Trophoblast cell (in vitro differentiated cells and primary cell): ENCODE data around the gene DNASE1L1.

Experiments
- DNase-seq, 2 donors: peaks; one replicate each; pipeline ENCODE4 v3.0.0-alpha.2; 2016
- H2AFZ ChIP-seq: 2 replicates; pipeline ENCODE4 v1.6.1; 2013; ENCODE audit warnings: low read length, moderate library complexity, mild to moderate bottlenecking; ENCODE audit not compliant: insufficient read depth, poor library complexity
- H2AK5ac ChIP-seq: 2 replicates; pipeline ENCODE4 v1.6.1; 2013; ENCODE audit warnings: mild to moderate bottlenecking, low read length
- H2BK120ac ChIP-seq: 2 replicates; pipeline ENCODE4 v1.6.1; 2013; ENCODE audit warnings: low read length, mild to moderate bottlenecking, moderate library complexity; ENCODE audit not compliant: insufficient read depth, poor library complexity
- H2BK12ac ChIP-seq: 2 replicates; pipeline ENCODE4 v1.6.1; 2013; ENCODE audit warnings: mild to moderate bottlenecking, low read length, moderate library complexity
- H2BK5ac ChIP-seq: 2 replicates; pipeline ENCODE4 v1.6.1; 2013; ENCODE audit warnings: low read length, low read depth, moderate library complexity, mild to moderate bottlenecking; ENCODE audit not compliant: poor library complexity
- H3K14ac ChIP-seq: 2 replicates; pipeline ENCODE4 v1.6.1; 2013; ENCODE audit warnings: mild to moderate bottlenecking, low read length
- H3K18ac ChIP-seq: 2 replicates; pipeline ENCODE4 v1.6.1; 2013; ENCODE audit warnings: mild to moderate bottlenecking, low read length
- H3K23ac ChIP-seq: 2 replicates; pipeline ENCODE4 v1.6.1; 2013; ENCODE audit warnings: low read length
- H3K27ac ChIP-seq: 2 replicates; pipeline ENCODE4 v1.5.1; 2013; ENCODE audit warnings: low read depth, mild to moderate bottlenecking, inconsistent platforms, low read length, moderate library complexity
- H3K27me3 ChIP-seq: 2 replicates; pipeline ENCODE4 v1.6.1; 2013; ENCODE audit warnings: inconsistent platforms, mild to moderate bottlenecking, low read length, moderate library complexity; ENCODE audit not compliant: insufficient read depth
- H3K36me3 ChIP-seq, 2 experiments: 1 replicate in 1 of 2; 2 replicates in 1 of 2; pipeline ENCODE4 v1.6.1; 2013; ENCODE audit warnings: low read length in 2 of 2, mild to moderate bottlenecking in 2 of 2, moderate library complexity in 1 of 2; ENCODE audit not compliant: insufficient read depth in 2 of 2, control insufficient read depth in 1 of 2
- H3K4ac ChIP-seq: 2 replicates; pipeline ENCODE4 v1.6.1; 2013; ENCODE audit warnings: low read depth, mild to moderate bottlenecking, low read length, moderate library complexity
- H3K4me1 ChIP-seq, 2 experiments: 1 replicate in 1 of 2; 2 replicates in 1 of 2; pipeline ENCODE4 v1.6.1; 2013; ENCODE audit warnings: low read length in 2 of 2, mild to moderate bottlenecking in 2 of 2, moderate library complexity in 1 of 2; ENCODE audit not compliant: insufficient read depth in 2 of 2, control insufficient read depth in 1 of 2
- H3K4me2 ChIP-seq: 2 replicates; pipeline ENCODE4 v1.6.1; 2013; ENCODE audit warnings: inconsistent platforms, mild to moderate bottlenecking, low read length, moderate library complexity
- H3K4me3 ChIP-seq: 2 replicates; pipeline ENCODE4 v1.5.1; 2013; ENCODE audit warnings: mild to moderate bottlenecking, low read depth, low read length, inconsistent platforms
- H3K79me1 ChIP-seq: one replicate; pipeline ENCODE4 v1.6.1; 2013; ENCODE audit warnings: low read length
- H3K79me2 ChIP-seq: 2 replicates; pipeline ENCODE4 v1.6.1; 2013; ENCODE audit warnings: low read length, mild to moderate bottlenecking; ENCODE audit not compliant: control insufficient read depth, insufficient read depth, poor library complexity
- H3K9ac ChIP-seq: 2 replicates; pipeline ENCODE4 v1.6.1; 2013; ENCODE audit warnings: mild to moderate bottlenecking, low read length
- H3K9me3 ChIP-seq: 2 replicates; pipeline ENCODE4 v1.6.1; 2013; ENCODE audit warnings: low read depth, mild to moderate bottlenecking, control low read depth, inconsistent platforms, low read length; ENCODE audit not compliant: insufficient read depth
- H4K12ac ChIP-seq: 2 replicates; pipeline ENCODE4 v1.6.1; 2013; ENCODE audit warnings: low read depth, mild to moderate bottlenecking, low read length, moderate library complexity
- H4K8ac ChIP-seq: 2 replicates; pipeline ENCODE4 v1.6.1; 2013; ENCODE audit warnings: low read depth, mild to moderate bottlenecking, low read length, moderate library complexity
- H4K91ac ChIP-seq: one replicate; pipeline ENCODE4 v1.6.1; 2013; ENCODE audit warnings: low read depth, mild to moderate bottlenecking, low read length, moderate library complexity
- WGBS: extraction: QIAGEN DNeasy Blood & Tissue Kit; methylation state at CpG from one replicate; pipeline ENCODE4 v1.1.7; 2013; ENCODE audit warnings: missing lambda C conversion rate; ENCODE audit not compliant: insufficient read length, insufficient coverage; ENCODE audit errors: extremely low coverage; 5-methylcytosine and 5-hydroxymethylcytosine counted together

DNASE1L1 gene

GRCh38 chrX:154411981-154412340 is 2.9 kb upstream of the DNASE1L1 start:
- Histone ChIP-seq H3K27ac (peak overlapping the region; percentile 87), H3K18ac (peak overlapping the region; percentile 95), H3K4me1 (peaks cover 9 to 14% of the 10 kb centered on the region in 2 experiments), H3K9ac (peak overlapping the region; percentile 87), H2BK120ac (peak overlapping the region; percentile 86), H3K4me2 (peak overlapping the region; percentile 94), H3K9me3 (no peaks in the 10 kb centered on the region), H3K36me3 (peaks cover 0 to 4% of the 10 kb centered on the region in 2 experiments), H3K14ac (peak overlapping the region; percentile 94), H3K79me1 (peaks cover 9% of the 10 kb centered on the region), H2BK12ac (no peak overlapping the region), H2AFZ (peak overlapping the region; percentile 17), H3K4me3 (peak overlapping the region; percentile 84), H3K27me3 (no peaks in the 10 kb centered on the region), H4K8ac (peak overlapping the region; percentile 99), H3K79me2 (peaks cover 11% of the 10 kb centered on the region), H3K23ac (no peak overlapping the region), H3K4ac (peak overlapping the region; percentile 72), H4K12ac (peak overlapping the region; percentile 92), H2AK5ac (peak overlapping the region; percentile 99), H2BK5ac (peak overlapping the region; percentile 95), H4K91ac (peak overlapping the region; percentile 90)
- WGBS = no CpG with 5 or more reads among the region's 29 CpGs
- DNase-seq = peak in 1 of 2 donors; percentile 30

- Histone ChIP-seq H3K79me1 (peaks cover 9% of the 10 kb centered on the region), H3K4me2 (peak overlapping the region; percentile 71), H2BK5ac (peak overlapping the region; percentile 78), H3K79me2 (peaks cover 11% of the 10 kb centered on the region), H3K9ac (peak overlapping the region; percentile 75), H3K18ac (peak overlapping the region; percentile 72), H2AK5ac (peak overlapping the region; percentile 69), H2AFZ (no peak overlapping the region), H2BK120ac (peak overlapping the region; percentile 60), H3K4ac (peak overlapping the region; percentile 39), H3K27me3 (no peaks in the 10 kb centered on the region), H3K36me3 (peaks cover 0 to 4% of the 10 kb centered on the region in 2 experiments), H3K23ac (no peak overlapping the region), H2BK12ac (peak overlapping the region; percentile 46), H4K91ac (peak overlapping the region; percentile 85), H3K4me3 (no peak overlapping the region), H4K8ac (peak overlapping the region; percentile 55), H4K12ac (no peak overlapping the region), H3K27ac (peak overlapping the region; percentile 69), H3K9me3 (no peaks in the 10 kb centered on the region), H3K14ac (peak overlapping the region; percentile 75), H3K4me1 (peaks cover 9 to 14% of the 10 kb centered on the region in 2 experiments)
- WGBS = no CpG with 5 or more reads among the region's 10 CpGs
- no peak for DNase-seq
These were observed 314 bp downstream of the DNASE1L1 start for GRCh38 chrX:154408659-154409221.

- no peaks in the 10 kb centered on the region for H3K27me3 ChIP-seq
- no peak overlapping the region for H4K8ac ChIP-seq
- no peak overlapping the region for H3K4ac ChIP-seq
- H3K23ac ChIP-seq = no peak overlapping the region
- H2AFZ ChIP-seq = no peak overlapping the region
- H3K4me3 ChIP-seq = no peak overlapping the region
- H3K36me3 ChIP-seq = peaks cover 17 to 19% of the 10 kb centered on the region in 2 experiments
- no peak overlapping the region for H3K14ac ChIP-seq
- no peak overlapping the region for H2AK5ac ChIP-seq
- peaks cover 4% of the 10 kb centered on the region for H3K79me1 ChIP-seq
- H3K18ac ChIP-seq = no peak overlapping the region
- peaks cover 6% of the 10 kb centered on the region for H3K79me2 ChIP-seq
- H3K4me1 ChIP-seq = peaks cover 6 to 10% of the 10 kb centered on the region in 2 experiments
- H2BK12ac ChIP-seq = no peak overlapping the region
- no peak overlapping the region for H4K12ac ChIP-seq
- H3K9me3 ChIP-seq = no peaks in the 10 kb centered on the region
- H3K4me2 ChIP-seq = no peak overlapping the region
- no peak overlapping the region for H3K9ac ChIP-seq
- DNase-seq = no peak
- H3K27ac ChIP-seq = no peak overlapping the region
- no CpG with 5 or more reads among the region's 16 CpGs for WGBS
- H2BK5ac ChIP-seq = no peak overlapping the region
- H4K91ac ChIP-seq = no peak overlapping the region
- H2BK120ac ChIP-seq = no peak overlapping the region
These were observed 4.3 kb downstream of the DNASE1L1 start for GRCh38 chrX:154404625-154405192.

GRCh38 chrX:154403858-154404257 is 5.2 kb downstream of the DNASE1L1 start:
- Histone ChIP-seq H2AK5ac (no peak overlapping the region), H3K9me3 (no peaks in the 10 kb centered on the region), H3K36me3 (peaks cover 24 to 27% of the 10 kb centered on the region in 2 experiments), H3K4me2 (no peak overlapping the region), H2BK120ac (no peak overlapping the region), H3K14ac (no peak overlapping the region), H4K12ac (no peak overlapping the region), H3K79me2 (peaks cover 3% of the 10 kb centered on the region), H2BK12ac (no peak overlapping the region), H3K4me1 (peaks cover 5 to 7% of the 10 kb centered on the region in 2 experiments), H3K4me3 (no peak overlapping the region), H4K8ac (no peak overlapping the region), H3K23ac (no peak overlapping the region), H4K91ac (no peak overlapping the region), H3K79me1 (no peaks in the 10 kb centered on the region), H3K27me3 (no peaks in the 10 kb centered on the region), H3K4ac (no peak overlapping the region), H3K9ac (no peak overlapping the region), H3K27ac (no peak overlapping the region), H3K18ac (no peak overlapping the region), H2AFZ (no peak overlapping the region), H2BK5ac (no peak overlapping the region)
- no peak for DNase-seq
- WGBS = no CpG with 5 or more reads among the region's 4 CpGs
